ENCODE data around the gene FAM50B. TPM values are rescaled to one million over a fixed set of nuclear protein-coding genes. Genes with fewer than 3 reads are reported as not detected.
A peak's percentile ranks its signal among the peaks of the same experiment; 100 is the strongest.

FAM50B gene
- total RNA-seq, 1 experiment from 2014 or later: 3.3 TPM

- Histone ChIP-seq H3K79me2 (ENCODE audit: insufficient read depth, low read length) (no peaks in the 10 kb centered on the region), H3K9me3 (ENCODE audit: control insufficient read depth, low read depth, low read length) (no peaks in the 10 kb centered on the region), H3K23ac (ENCODE audit: insufficient read length, low read depth, low read length) (no peak overlapping the region), H3K27ac (ENCODE audit: insufficient read length, low read depth, low read length) (no peak overlapping the region), H4K8ac (replicated peaks; ENCODE audit: insufficient read length, low read depth, low read length) (no peak overlapping the region), H2BK15ac (ENCODE audit: low read depth, low read length) (no peak overlapping the region), H3K4me2 (ENCODE audit: insufficient read depth, insufficient read length, low read length) (no peak overlapping the region), H3K18ac (ENCODE audit: insufficient read length, low read depth, low read length) (no peak overlapping the region), H2AK5ac (ENCODE audit: insufficient read length, low read length) (no peak overlapping the region), H3K9ac (ENCODE audit: extremely low read depth, insufficient read length, low read length) (no peak overlapping the region), H3K23me2 (ENCODE audit: insufficient read length, low read depth, low read length, poor library complexity, severe bottlenecking) (no peaks in the 10 kb centered on the region), H3K14ac (ENCODE audit: insufficient read depth, low read length) (no peak overlapping the region), H3K56ac (ENCODE audit: insufficient read length, low read depth, low read length) (no peak overlapping the region), H3K79me1 (ENCODE audit: insufficient read depth, low read depth, low read length, poor library complexity, severe bottlenecking) (no peaks in the 10 kb centered on the region), H3K27me3 (ENCODE audit: insufficient read depth, low read length) (no peaks in the 10 kb centered on the region), H4K20me1 (ENCODE audit: control insufficient read depth, insufficient read depth, insufficient read length) (no peaks in the 10 kb centered on the region), H2BK20ac (ENCODE audit: low read depth, low read length, poor library complexity, severe bottlenecking) (no peak overlapping the region), H2BK120ac (ENCODE audit: low read depth, low read length, poor library complexity, severe bottlenecking) (no peak overlapping the region), H4K5ac (ENCODE audit: insufficient read length, low read depth, low read length) (no peak overlapping the region), H2AFZ (ENCODE audit: low read length) (no peak overlapping the region), H3K4ac (ENCODE audit: low read depth, low read length) (no peak overlapping the region), H3T11ph (ENCODE audit: low read length) (no peak overlapping the region), H3K4me1 (ENCODE audit: insufficient read depth, low read length) (peaks cover under 1% of the 10 kb centered on the region; the same call in 1 of the 2 replicates), H4K91ac (ENCODE audit: insufficient read length, low read depth, low read length) (no peak overlapping the region), H2BK12ac (ENCODE audit: insufficient read length, low read depth, low read length) (no peak overlapping the region), H2BK5ac (ENCODE audit: insufficient read length, low read length) (no peak overlapping the region)
- TF ChIP-seq, protein P1, sequence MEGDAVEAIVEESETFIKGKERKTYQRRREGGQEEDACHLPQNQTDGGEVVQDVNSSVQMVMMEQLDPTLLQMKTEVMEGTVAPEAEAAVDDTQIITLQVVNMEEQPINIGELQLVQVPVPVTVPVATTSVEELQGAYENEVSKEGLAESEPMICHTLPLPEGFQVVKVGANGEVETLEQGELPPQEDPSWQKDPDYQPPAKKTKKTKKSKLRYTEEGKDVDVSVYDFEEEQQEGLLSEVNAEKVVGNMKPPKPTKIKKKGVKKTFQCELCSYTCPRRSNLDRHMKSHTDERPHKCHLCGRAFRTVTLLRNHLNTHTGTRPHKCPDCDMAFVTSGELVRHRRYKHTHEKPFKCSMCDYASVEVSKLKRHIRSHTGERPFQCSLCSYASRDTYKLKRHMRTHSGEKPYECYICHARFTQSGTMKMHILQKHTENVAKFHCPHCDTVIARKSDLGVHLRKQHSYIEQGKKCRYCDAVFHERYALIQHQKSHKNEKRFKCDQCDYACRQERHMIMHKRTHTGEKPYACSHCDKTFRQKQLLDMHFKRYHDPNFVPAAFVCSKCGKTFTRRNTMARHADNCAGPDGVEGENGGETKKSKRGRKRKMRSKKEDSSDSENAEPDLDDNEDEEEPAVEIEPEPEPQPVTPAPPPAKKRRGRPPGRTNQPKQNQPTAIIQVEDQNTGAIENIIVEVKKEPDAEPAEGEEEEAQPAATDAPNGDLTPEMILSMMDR (conservative IDR thresholded peaks at IDR 0.05): no peak
- Mint-ChIP-seq H3K36me3 (ENCODE audit: insufficient read depth in 1 of 3, low read depth in 3 of 3) (no peaks in the 10 kb centered on the region), H3K4me1 (peaks cover 2 to 3% of the 10 kb centered on the region in 2 experiments), H3K4me3 (no peak overlapping the region), H3K27ac (peak overlapping the region in 1 of 3 experiments; percentile 28; a peak in 2 of 7 replicates), H3K9me3 (no peaks in the 10 kb centered on the region), H3K27me3 (ENCODE audit: low read depth) (peaks cover 6% of the 10 kb centered on the region)
- no CpG with 5 or more reads among the region's 15 CpGs for WGBS (ENCODE audit: extremely low coverage, insufficient read length, low lambda C conversion rate)
- DNase-seq: no peak
These were observed 42.8 kb upstream of the FAM50B start for GRCh38 chr6:3806169-3806922.
